Tibial artery (tissue), 4 donors: Measurements from ENCODE around the gene MID2.

Experiments used
- DNase-seq, 2 donors: peaks; one replicate each; pipeline ENCODE4 v3.0.0-alpha.2; 2019
- H3K27ac ChIP-seq, 2 donors: fragments of 200-600 bp; sonication (generic) in 1 of 2; 1 replicate in 1 of 2; 2 replicates in 1 of 2; pipeline ENCODE4 v1.5.1; 2018 to 2019; ENCODE audit warnings: mild to moderate bottlenecking in 1 of 2
- H3K27me3 ChIP-seq, 2 donors: fragments of 200-600 bp; sonication (generic) in 1 of 2; one replicate each; pipeline versions ENCODE4 v1.5.1 to v1.6.0; 2016 to 2019
- H3K36me3 ChIP-seq, 3 donors: fragments of 200-600 bp; sonication (generic) in 2 of 3; one replicate each; pipeline ENCODE4 v1.5.1; 2016 to 2019; ENCODE audit warnings: mild to moderate bottlenecking in 2 of 3
- H3K4me1 ChIP-seq, 4 donors: fragments of 200-600 bp; sonication (generic) in 2 of 4; 1 replicate in 3 of 4; 2 replicates in 1 of 4; pipeline ENCODE4 v1.5.1; 2016 to 2019
- H3K4me3 ChIP-seq, 2 donors: fragments of 200-600 bp; sonication (generic) in 1 of 2; 1 replicate in 1 of 2; 2 replicates in 1 of 2; pipeline ENCODE4 v1.5.1; 2018 to 2019; ENCODE audit warnings: mild to moderate bottlenecking in 2 of 2
- H3K9me3 ChIP-seq, 3 donors: fragments of 200-600 bp; sonication (generic) in 1 of 3; one replicate each; pipeline ENCODE4 v1.5.1; 2016 to 2019
- intact Hi-C: fragments of 100-400 bp; cut with DNase I; formaldehyde crosslinking; loops from one replicate; pipeline ENCODE4 v1.15.0; 2023; ENCODE audit warnings: low total_unique reads
- TF ChIP-seq, protein P1 (sequence below), 2 experiments: fragments of 200-600 bp in 1 of 2; fragments of 450-650 bp in 1 of 2; IDR thresholded peaks; one replicate each; pipeline ENCODE4 v1.5.1; 2017 to 2019; ENCODE audit warnings: antibody characterized with exemption in 2 of 2, mild to moderate bottlenecking in 1 of 2, moderate library complexity in 1 of 2

MID2 gene

GRCh38 chrX:107857837-107858236 is 32.2 kb downstream of the MID2 start:
- DNase-seq: no peak
- Histone ChIP-seq H3K36me3 (no peaks in the 10 kb centered on the region), H3K9me3 (no peaks in the 10 kb centered on the region), H3K4me3 (no peak overlapping the region), H3K27me3 (no peaks in the 10 kb centered on the region), H3K4me1 (no peaks in the 10 kb centered on the region), H3K27ac (no peak overlapping the region)
- TF ChIP-seq, protein P1, sequence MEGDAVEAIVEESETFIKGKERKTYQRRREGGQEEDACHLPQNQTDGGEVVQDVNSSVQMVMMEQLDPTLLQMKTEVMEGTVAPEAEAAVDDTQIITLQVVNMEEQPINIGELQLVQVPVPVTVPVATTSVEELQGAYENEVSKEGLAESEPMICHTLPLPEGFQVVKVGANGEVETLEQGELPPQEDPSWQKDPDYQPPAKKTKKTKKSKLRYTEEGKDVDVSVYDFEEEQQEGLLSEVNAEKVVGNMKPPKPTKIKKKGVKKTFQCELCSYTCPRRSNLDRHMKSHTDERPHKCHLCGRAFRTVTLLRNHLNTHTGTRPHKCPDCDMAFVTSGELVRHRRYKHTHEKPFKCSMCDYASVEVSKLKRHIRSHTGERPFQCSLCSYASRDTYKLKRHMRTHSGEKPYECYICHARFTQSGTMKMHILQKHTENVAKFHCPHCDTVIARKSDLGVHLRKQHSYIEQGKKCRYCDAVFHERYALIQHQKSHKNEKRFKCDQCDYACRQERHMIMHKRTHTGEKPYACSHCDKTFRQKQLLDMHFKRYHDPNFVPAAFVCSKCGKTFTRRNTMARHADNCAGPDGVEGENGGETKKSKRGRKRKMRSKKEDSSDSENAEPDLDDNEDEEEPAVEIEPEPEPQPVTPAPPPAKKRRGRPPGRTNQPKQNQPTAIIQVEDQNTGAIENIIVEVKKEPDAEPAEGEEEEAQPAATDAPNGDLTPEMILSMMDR (IDR thresholded peaks at IDR 0.05): no peak
- intact Hi-C loops: no loop called here

- H3K4me1 ChIP-seq: no peaks in the 10 kb centered on the region
- no peak overlapping the region for H3K27ac ChIP-seq
- H3K36me3 ChIP-seq: no peaks in the 10 kb centered on the region
- no peaks in the 10 kb centered on the region for H3K9me3 ChIP-seq
- intact Hi-C loops: no loop called here
- no peak overlapping the region for H3K4me3 ChIP-seq
- TF ChIP-seq, protein P1 (IDR thresholded peaks at IDR 0.05): no peak
- DNase-seq: no peak
- no peaks in the 10 kb centered on the region for H3K27me3 ChIP-seq
Measured at GRCh38 chrX:107861056-107861455, 35.4 kb downstream of the MID2 start.

GRCh38 chrX:107871136-107871535 is 45.5 kb downstream of the MID2 start:
- no peak overlapping the region for H3K27ac ChIP-seq
- H3K4me1 ChIP-seq: no peaks in the 10 kb centered on the region
- intact Hi-C loops: no loop called here
- no peaks in the 10 kb centered on the region for H3K36me3 ChIP-seq
- no peak overlapping the region for H3K4me3 ChIP-seq
- H3K27me3 ChIP-seq: no peaks in the 10 kb centered on the region
- TF ChIP-seq, protein P1 (IDR thresholded peaks at IDR 0.05): no peak
- no peak for DNase-seq
- no peaks in the 10 kb centered on the region for H3K9me3 ChIP-seq

GRCh38 chrX:107878106-107878505 is 52.4 kb downstream of the MID2 start:
- Histone ChIP-seq H3K4me1 (no peaks in the 10 kb centered on the region), H3K4me3 (no peak overlapping the region), H3K36me3 (no peaks in the 10 kb centered on the region), H3K27me3 (no peaks in the 10 kb centered on the region), H3K27ac (no peak overlapping the region), H3K9me3 (no peaks in the 10 kb centered on the region)
- TF ChIP-seq, protein P1 (IDR thresholded peaks at IDR 0.05): no peak
- no peak for DNase-seq
- intact Hi-C loops: no loop called here

- Histone ChIP-seq H3K4me1 (no peaks in the 10 kb centered on the region), H3K27me3 (no peaks in the 10 kb centered on the region), H3K9me3 (no peaks in the 10 kb centered on the region), H3K36me3 (no peaks in the 10 kb centered on the region), H3K27ac (no peak overlapping the region), H3K4me3 (no peak overlapping the region)
- DNase-seq: no peak
- TF ChIP-seq, protein P1 (IDR thresholded peaks at IDR 0.05): no peak
- intact Hi-C loops: no loop called here
Measured at GRCh38 chrX:107880054-107880610, 54.5 kb downstream of the MID2 start.

- intact Hi-C loops: loop anchor here (10.0 kb wide), 1 partner anchor 239 kb away; no protein-coding TSS in a partner anchor
- Histone ChIP-seq H3K36me3 (no peaks in the 10 kb centered on the region), H3K27ac (no peak overlapping the region), H3K4me3 (no peak overlapping the region), H3K27me3 (no peaks in the 10 kb centered on the region), H3K9me3 (no peaks in the 10 kb centered on the region), H3K4me1 (no peaks in the 10 kb centered on the region)
- TF ChIP-seq, protein P1 (IDR thresholded peaks at IDR 0.05): peak; percentile 35 to 58
- no peak for DNase-seq
Measured at GRCh38 chrX:107894038-107894437, 68.4 kb downstream of the MID2 start.
